HG02571 (cell line): Measurements from ENCODE around the gene RNF151.
A peak's percentile ranks its signal among the peaks of the same experiment; 100 is the strongest.

ENCODE experiments used
- ATAC-seq: cut with Tn5 transposase; IDR thresholded peaks from one replicate; pipeline ENCODE4 v1.9.1; 2021; ENCODE audit warnings: mild to moderate bottlenecking, moderate library complexity; ENCODE audit not compliant: unreplicated experiment

RNF151 gene

GRCh38 chr16:1991135-1991551 lies 24.5 kb downstream of the RNF151 start:
- ATAC-seq = no peak

- no peak for ATAC-seq
These were observed 24.9 kb downstream of the RNF151 start for GRCh38 chr16:1991588-1991947.

- peak; percentile 46 for ATAC-seq
These were observed 25.5 kb downstream of the RNF151 start for GRCh38 chr16:1991948-1992703.

GRCh38 chr16:1992704-1993317 lies 26.2 kb downstream of the RNF151 start:
- no peak for ATAC-seq

- no peak for ATAC-seq
These were observed 27.1 kb downstream of the RNF151 start for GRCh38 chr16:1993731-1994131.

- ATAC-seq = no peak
These were observed 31.1 kb downstream of the RNF151 start for GRCh38 chr16:1997494-1998359.

- ATAC-seq = no peak
These were observed 31.7 kb downstream of the RNF151 start for GRCh38 chr16:1998360-1998835.

GRCh38 chr16:1998852-1999801 lies 32.5 kb downstream of the RNF151 start:
- no peak for ATAC-seq

GRCh38 chr16:1999866-2000514 lies 33.3 kb downstream of the RNF151 start:
- ATAC-seq = no peak

GRCh38 chr16:2001035-2001434 lies 34.4 kb downstream of the RNF151 start:
- no peak for ATAC-seq

GRCh38 chr16:2001456-2002355 lies 35.0 kb downstream of the RNF151 start:
- no peak for ATAC-seq

- ATAC-seq = no peak
These were observed 36.0 kb downstream of the RNF151 start for GRCh38 chr16:2002406-2003230.

GRCh38 chr16:2003231-2003826 lies 36.7 kb downstream of the RNF151 start:
- no peak for ATAC-seq

GRCh38 chr16:2003827-2004641 lies 37.4 kb downstream of the RNF151 start:
- ATAC-seq = peak; percentile 56

- no peak for ATAC-seq
These were observed 38.3 kb downstream of the RNF151 start for GRCh38 chr16:2004795-2005517.

- no peak for ATAC-seq
These were observed 39.0 kb downstream of the RNF151 start for GRCh38 chr16:2005646-2006045.
